Astrocyte (in vitro differentiated cells and primary cell): Measurements from ENCODE around the gene DERL3. TPM values are rescaled to one million over a fixed set of nuclear protein-coding genes. Genes with fewer than 3 reads are reported as not detected.

Experiments
- DNase-seq: peaks from one replicate; pipeline ENCODE4 v3.0.0-alpha.2; 2010; ENCODE audit warnings: low read depth
- FAIRE-seq: peaks from 2 replicates; lab custom pipeline; 2011; peaks lifted over from hg19 to GRCh38; lab: Jason Lieb, UNC
- H2AFZ ChIP-seq: 2 replicates; pipeline ENCODE4 v1.6.0; 2012; ENCODE audit warnings: low read depth, low read length, inconsistent platforms
- H3K27ac ChIP-seq: 2 replicates; pipeline ENCODE4 v1.5.1; 2011; ENCODE audit warnings: low read depth, low read length, inconsistent platforms
- H3K27me3 ChIP-seq: 2 replicates; pipeline ENCODE4 v1.6.0; 2011; ENCODE audit warnings: low read length, inconsistent platforms; ENCODE audit not compliant: insufficient read depth
- H3K36me3 ChIP-seq: 2 replicates; pipeline ENCODE4 v1.5.1; 2011; ENCODE audit warnings: low read length, inconsistent platforms; ENCODE audit not compliant: insufficient read depth
- H3K4me1 ChIP-seq: 2 replicates; pipeline ENCODE4 v1.5.1; 2011; ENCODE audit warnings: low read length, inconsistent platforms; ENCODE audit not compliant: insufficient read depth
- H3K4me2 ChIP-seq: 2 replicates; pipeline ENCODE4 v1.6.0; 2012; ENCODE audit warnings: low read length, inconsistent platforms
- H3K4me3 ChIP-seq: 2 replicates; pipeline ENCODE4 v1.5.1; 2011; ENCODE audit warnings: low read depth, mild to moderate bottlenecking, low read length, inconsistent platforms; ENCODE audit not compliant: insufficient read depth
- H3K79me2 ChIP-seq: 2 replicates; pipeline ENCODE4 v1.6.0; 2012; ENCODE audit warnings: mild to moderate bottlenecking, low read length, inconsistent platforms; ENCODE audit not compliant: insufficient read depth
- H3K9ac ChIP-seq: 2 replicates; pipeline ENCODE4 v1.6.0; 2012; ENCODE audit warnings: mild to moderate bottlenecking, low read length, inconsistent platforms
- H3K9me3 ChIP-seq: 2 replicates; pipeline ENCODE4 v1.5.1; 2012; ENCODE audit warnings: low read depth, mild to moderate bottlenecking, low read length, inconsistent platforms; ENCODE audit not compliant: insufficient read depth
- H4K20me1 ChIP-seq: 2 replicates; pipeline ENCODE4 v1.6.0; 2012; ENCODE audit warnings: low read length, inconsistent platforms; ENCODE audit not compliant: insufficient read depth
- H3K27ac Mint-ChIP-seq: one replicate; pipeline ENCODE4 v1.8.0; 2021; ENCODE audit warnings: mild to moderate bottlenecking, mixed read lengths; ENCODE audit not compliant: unreplicated experiment
- H3K27me3 Mint-ChIP-seq: one replicate; pipeline ENCODE4 v1.8.0; 2021; ENCODE audit warnings: low read depth, mixed read lengths; ENCODE audit not compliant: unreplicated experiment
- H3K36me3 Mint-ChIP-seq: one replicate; pipeline ENCODE4 v1.8.0; 2021; ENCODE audit warnings: low read depth, mixed read lengths; ENCODE audit not compliant: unreplicated experiment
- H3K4me1 Mint-ChIP-seq: one replicate; pipeline ENCODE4 v1.8.0; 2021; ENCODE audit warnings: low read depth, mixed read lengths; ENCODE audit not compliant: unreplicated experiment
- H3K4me3 Mint-ChIP-seq: one replicate; pipeline ENCODE4 v1.8.0; 2021; ENCODE audit warnings: mild to moderate bottlenecking, moderate library complexity, mixed read lengths; ENCODE audit not compliant: unreplicated experiment
- H3K9me3 Mint-ChIP-seq: one replicate; pipeline ENCODE4 v1.8.0; 2021; ENCODE audit warnings: mild to moderate bottlenecking, mixed read lengths; ENCODE audit not compliant: unreplicated experiment
- EZH2 ChIP-seq: IDR thresholded peaks from 2 replicates; pipeline ENCODE4 v1.6.1; 2012; ENCODE audit warnings: mild to moderate bottlenecking, low read length, inconsistent platforms; ENCODE audit not compliant: insufficient read depth
- total RNA-seq: library from RNA; stranded (reverse); gene quantifications from 2 replicates; pipeline ENCODE4 v1.2.1, GENCODE V29; 2021
- TF ChIP-seq, protein P1 (sequence below): IDR thresholded peaks from 2 replicates; pipeline ENCODE4 v1.5.1; 2011; ENCODE audit warnings: low read depth, mild to moderate bottlenecking, inconsistent platforms, low read length, moderate library complexity; ENCODE audit not compliant: insufficient read depth

DERL3 gene
- total RNA-seq, 1 donor from 2014 or later: 0.82 TPM

DNA sequence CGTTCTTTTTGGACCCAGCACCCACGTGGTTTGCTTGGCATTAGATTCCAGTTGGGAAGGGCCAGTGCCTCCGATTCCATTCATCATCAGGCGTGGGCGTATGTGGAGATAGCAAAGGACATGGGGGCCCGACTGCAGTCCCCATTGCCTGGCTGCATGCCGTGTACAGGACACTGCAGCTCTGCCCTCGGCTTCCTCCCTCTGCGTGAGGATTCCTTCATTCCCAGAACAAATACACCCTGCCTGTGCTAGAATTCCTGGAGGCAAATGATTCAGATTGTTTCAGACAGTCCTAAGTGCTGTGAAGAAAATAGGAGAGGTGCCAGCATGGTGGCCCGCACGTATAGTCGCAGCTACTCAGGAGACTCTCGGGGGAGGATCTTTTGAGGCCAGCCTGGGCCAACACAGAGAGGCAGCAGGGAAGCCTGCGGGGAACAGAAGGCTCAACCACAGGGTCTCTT lies 15.4 kb downstream of the DERL3 start:
- Mint-ChIP-seq H3K9me3 (no peaks in the 10 kb centered on the region), H3K27me3 (no peaks in the 10 kb centered on the region), H3K36me3 (peaks cover 30% of the 10 kb centered on the region), H3K4me3 (no peak overlapping the region), H3K27ac (peak overlapping the region; percentile 12), H3K4me1 (peaks cover 25% of the 10 kb centered on the region)
- Histone ChIP-seq H3K4me2 (peak overlapping the region; percentile 9), H3K4me1 (peaks cover 4% of the 10 kb centered on the region), H3K79me2 (peaks cover 3% of the 10 kb centered on the region), H3K27ac (peak overlapping the region; percentile 19), H3K4me3 (no peak overlapping the region), H4K20me1 (peaks cover 19% of the 10 kb centered on the region), H3K9me3 (no peaks in the 10 kb centered on the region), H3K36me3 (peaks cover 25% of the 10 kb centered on the region), H3K9ac (peak overlapping the region; percentile 6), H2AFZ (no peak overlapping the region), H3K27me3 (no peaks in the 10 kb centered on the region)
- FAIRE-seq: no peak
- DNase-seq: peak; percentile 6
- TF ChIP-seq EZH2: no peak
- TF ChIP-seq, protein P1, sequence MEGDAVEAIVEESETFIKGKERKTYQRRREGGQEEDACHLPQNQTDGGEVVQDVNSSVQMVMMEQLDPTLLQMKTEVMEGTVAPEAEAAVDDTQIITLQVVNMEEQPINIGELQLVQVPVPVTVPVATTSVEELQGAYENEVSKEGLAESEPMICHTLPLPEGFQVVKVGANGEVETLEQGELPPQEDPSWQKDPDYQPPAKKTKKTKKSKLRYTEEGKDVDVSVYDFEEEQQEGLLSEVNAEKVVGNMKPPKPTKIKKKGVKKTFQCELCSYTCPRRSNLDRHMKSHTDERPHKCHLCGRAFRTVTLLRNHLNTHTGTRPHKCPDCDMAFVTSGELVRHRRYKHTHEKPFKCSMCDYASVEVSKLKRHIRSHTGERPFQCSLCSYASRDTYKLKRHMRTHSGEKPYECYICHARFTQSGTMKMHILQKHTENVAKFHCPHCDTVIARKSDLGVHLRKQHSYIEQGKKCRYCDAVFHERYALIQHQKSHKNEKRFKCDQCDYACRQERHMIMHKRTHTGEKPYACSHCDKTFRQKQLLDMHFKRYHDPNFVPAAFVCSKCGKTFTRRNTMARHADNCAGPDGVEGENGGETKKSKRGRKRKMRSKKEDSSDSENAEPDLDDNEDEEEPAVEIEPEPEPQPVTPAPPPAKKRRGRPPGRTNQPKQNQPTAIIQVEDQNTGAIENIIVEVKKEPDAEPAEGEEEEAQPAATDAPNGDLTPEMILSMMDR: no peak

DNA sequence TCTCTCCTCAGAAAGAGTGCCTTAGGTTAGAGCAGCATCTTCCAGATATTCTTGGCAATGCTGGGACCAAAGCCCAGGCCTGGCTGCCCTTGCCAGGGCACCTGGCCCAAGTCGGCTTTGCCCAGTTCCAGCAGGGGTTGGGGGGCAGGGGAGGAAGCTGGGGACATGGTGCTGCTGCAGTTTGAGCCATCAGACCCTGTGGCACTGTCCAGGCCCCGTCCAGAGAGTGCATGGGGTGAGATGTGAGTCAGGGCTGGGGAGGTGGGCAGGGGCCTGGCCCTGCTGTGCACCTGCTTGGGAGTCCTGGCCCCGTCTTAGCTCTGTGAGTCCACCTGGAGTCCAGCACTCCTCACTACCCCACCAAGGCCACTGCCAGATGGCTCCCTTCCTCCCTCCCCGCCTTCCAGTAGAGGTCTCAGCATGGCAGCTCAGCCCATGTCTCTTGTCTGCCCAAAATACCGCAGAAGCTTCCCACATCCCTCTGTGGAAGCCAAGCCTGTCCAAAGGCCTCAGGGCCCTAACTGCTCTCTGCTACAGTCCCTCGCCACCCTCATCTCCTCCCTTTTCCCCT lies 16.6 kb downstream of the DERL3 start:
- Histone ChIP-seq H3K27ac (no peak overlapping the region), H3K4me2 (no peak overlapping the region), H3K4me3 (no peak overlapping the region), H3K27me3 (no peaks in the 10 kb centered on the region), H3K4me1 (peaks cover 4% of the 10 kb centered on the region), H4K20me1 (peaks cover 19% of the 10 kb centered on the region), H2AFZ (no peak overlapping the region), H3K9me3 (no peaks in the 10 kb centered on the region), H3K36me3 (peaks cover 29% of the 10 kb centered on the region), H3K9ac (no peak overlapping the region), H3K79me2 (peaks cover 3% of the 10 kb centered on the region)
- H3K4me1 Mint-ChIP-seq: peaks cover 25% of the 10 kb centered on the region
- DNase-seq: no peak
- FAIRE-seq: no peak
- no peak for TF ChIP-seq EZH2
- TF ChIP-seq, protein P1: no peak
- peak overlapping the region; percentile 26 for H3K27ac Mint-ChIP-seq
- peaks cover 26% of the 10 kb centered on the region for H3K36me3 Mint-ChIP-seq
- no peaks in the 10 kb centered on the region for H3K9me3 Mint-ChIP-seq
- no peaks in the 10 kb centered on the region for H3K27me3 Mint-ChIP-seq
- no peak overlapping the region for H3K4me3 Mint-ChIP-seq

DNA sequence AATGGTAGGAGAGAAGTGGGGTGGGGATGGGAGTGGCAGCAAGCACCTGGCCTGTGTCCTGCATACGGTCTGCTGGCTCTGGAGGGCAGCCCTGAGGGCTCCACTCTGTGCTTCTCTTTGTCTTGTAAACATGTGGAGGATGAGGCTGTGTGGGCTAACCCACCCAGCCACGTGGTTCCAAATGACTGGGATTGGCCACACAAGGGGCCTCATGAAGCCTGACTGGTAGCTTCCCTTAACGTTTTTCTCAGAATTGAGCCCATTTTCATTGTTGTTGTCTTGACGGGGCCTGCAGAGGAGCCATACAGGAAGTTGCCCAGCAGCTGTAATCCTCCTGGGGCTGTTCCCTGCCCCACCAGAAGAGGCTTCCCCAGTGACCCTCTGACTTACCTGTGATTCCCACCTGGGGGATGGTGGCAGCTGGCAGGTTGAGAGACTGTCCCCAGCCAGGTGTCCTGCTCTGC lies 18.0 kb downstream of the DERL3 start:
- no peak for TF ChIP-seq EZH2
- TF ChIP-seq, protein P1: no peak
- Histone ChIP-seq H3K4me3 (no peak overlapping the region), H3K27ac (no peak overlapping the region), H3K4me1 (peaks cover 2% of the 10 kb centered on the region), H4K20me1 (peaks cover 24% of the 10 kb centered on the region), H3K9ac (no peak overlapping the region), H2AFZ (no peak overlapping the region), H3K36me3 (peaks cover 38% of the 10 kb centered on the region), H3K9me3 (no peaks in the 10 kb centered on the region), H3K79me2 (peaks cover 1% of the 10 kb centered on the region), H3K4me2 (no peak overlapping the region), H3K27me3 (no peaks in the 10 kb centered on the region)
- no peak for FAIRE-seq
- no peaks in the 10 kb centered on the region for H3K27me3 Mint-ChIP-seq
- no peak overlapping the region for H3K27ac Mint-ChIP-seq
- DNase-seq: no peak
- H3K4me3 Mint-ChIP-seq: no peak overlapping the region
- H3K36me3 Mint-ChIP-seq: peaks cover 28% of the 10 kb centered on the region
- H3K9me3 Mint-ChIP-seq: no peaks in the 10 kb centered on the region
- peaks cover 21% of the 10 kb centered on the region for H3K4me1 Mint-ChIP-seq
